ENCODE data around the gene PAH.

PAH gene

DNA sequence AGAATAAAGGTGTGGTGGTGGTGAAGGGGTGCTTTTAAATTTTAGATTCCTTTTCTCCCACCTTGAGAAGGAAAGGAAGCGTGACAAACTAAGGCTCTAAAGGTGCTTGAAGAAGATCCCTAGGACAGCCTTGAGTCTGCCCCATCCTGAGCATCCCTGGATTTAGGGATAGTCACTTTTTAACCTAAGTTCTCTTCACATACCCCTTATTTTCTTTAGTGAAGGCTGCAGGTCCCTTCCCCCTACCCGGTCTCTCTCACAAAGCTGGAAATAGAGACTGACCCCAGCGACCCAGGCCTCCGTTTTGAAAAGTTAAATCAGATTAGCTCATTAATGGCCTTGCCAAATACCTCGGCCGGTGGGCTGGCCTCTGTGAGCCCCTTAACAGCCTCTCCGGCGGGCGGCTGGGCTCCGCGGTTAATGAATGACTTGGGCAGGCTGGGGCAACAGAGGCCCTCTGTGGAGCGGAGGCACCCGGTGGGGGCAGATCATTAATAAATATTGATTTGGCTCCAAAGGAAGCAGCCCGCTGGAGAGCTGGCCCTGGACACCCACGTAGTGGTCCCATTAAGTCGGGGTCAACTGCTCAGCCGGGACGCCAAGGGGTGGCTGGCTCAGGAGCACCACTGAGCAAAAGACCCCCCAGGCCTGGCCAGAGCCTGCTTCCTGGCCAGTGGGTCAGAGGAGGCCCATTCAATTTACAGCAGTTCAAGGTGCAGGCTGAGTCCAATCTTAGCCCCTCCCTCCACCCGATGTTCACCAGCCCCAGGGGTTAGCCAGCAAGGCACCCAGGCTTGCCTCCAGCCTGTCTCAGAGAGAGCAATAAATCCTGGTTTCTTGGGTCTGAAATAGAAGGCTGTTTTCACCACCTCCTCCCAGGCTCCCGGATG is 31.8 kb downstream of the PAH start:
- DNase-seq (ENCODE audit: low read depth) = no peak
- no peak overlapping the region for H3K9ac ChIP-seq (ENCODE audit: low read length)
- H3K36me3 ChIP-seq (ENCODE audit: control insufficient read depth, insufficient read depth, low read length, severe bottlenecking) = no peaks in the 10 kb centered on the region
- H3K9me3 ChIP-seq (ENCODE audit: control insufficient read depth, low read length) = no peaks in the 10 kb centered on the region
- H3K27me3 ChIP-seq (replicated peaks; ENCODE audit: control insufficient read depth, insufficient read depth, low read length) = peaks cover 55% of the 10 kb centered on the region
- no peak overlapping the region for H3K4me3 ChIP-seq (ENCODE audit: low read length)
- H3K4me1 ChIP-seq (ENCODE audit: control insufficient read depth, insufficient read depth, low read length) = no peaks in the 10 kb centered on the region

DNA sequence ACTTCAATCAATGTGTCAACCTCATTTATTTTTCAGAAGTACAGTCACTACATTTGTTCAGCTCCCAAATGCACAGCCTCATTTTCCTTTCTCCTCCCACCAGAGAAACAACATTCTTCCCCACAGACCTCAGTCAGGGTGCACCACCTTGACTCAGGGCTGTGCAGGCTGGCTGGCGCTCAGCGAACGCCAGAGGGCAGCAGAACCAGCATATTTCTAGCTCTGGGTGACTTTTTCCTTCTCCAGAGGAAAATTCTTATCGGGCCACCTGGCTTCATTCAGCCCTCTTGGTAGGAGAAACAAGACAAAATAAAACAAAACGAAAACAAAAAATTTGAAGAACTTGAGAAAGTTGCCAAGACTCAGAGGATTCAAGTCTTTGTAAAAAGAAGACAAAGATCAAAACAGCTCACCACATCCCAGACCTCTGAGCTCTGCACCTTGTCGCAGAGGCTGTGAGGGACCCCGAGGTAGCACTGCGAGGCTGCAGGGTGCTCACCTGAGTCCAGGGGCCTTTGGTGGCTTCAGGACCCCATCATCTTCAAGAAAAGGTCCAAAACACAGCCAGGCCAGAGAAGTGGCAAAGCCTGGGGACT is 33.7 kb downstream of the PAH start:
- H3K27me3 ChIP-seq (replicated peaks; ENCODE audit: control insufficient read depth, insufficient read depth, low read length) = peaks cover 49% of the 10 kb centered on the region
- H3K9ac ChIP-seq (ENCODE audit: low read length) = no peak overlapping the region
- peak; percentile 79 for DNase-seq (ENCODE audit: low read depth)

DNA sequence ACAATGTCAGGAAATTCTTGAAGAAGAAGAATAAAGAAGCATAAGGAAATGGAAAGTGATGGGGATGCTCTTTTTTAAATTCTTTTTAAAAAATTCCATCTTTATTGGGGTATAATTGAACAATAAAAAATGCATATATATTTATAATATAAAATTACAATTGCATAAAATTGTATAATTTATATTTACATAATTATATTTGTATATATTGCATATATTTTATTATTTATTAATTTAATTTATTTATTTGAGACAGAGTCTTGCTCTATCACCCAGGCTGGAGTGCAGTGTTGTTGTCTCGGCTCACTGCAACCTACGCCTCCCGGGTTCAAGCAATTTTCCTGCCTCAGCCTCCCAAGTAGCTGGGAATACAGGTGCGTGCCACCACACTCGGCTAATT is 36.3 kb downstream of the PAH start:
- Histone ChIP-seq H3K4me1 (ENCODE audit: control insufficient read depth, insufficient read depth, low read length) (no peaks in the 10 kb centered on the region), H3K9me3 (ENCODE audit: control insufficient read depth, low read length) (no peaks in the 10 kb centered on the region), H3K36me3 (ENCODE audit: control insufficient read depth, insufficient read depth, low read length, severe bottlenecking) (no peaks in the 10 kb centered on the region), H3K4me3 (ENCODE audit: low read length) (no peak overlapping the region), H3K27me3 (replicated peaks; ENCODE audit: control insufficient read depth, insufficient read depth, low read length) (peaks cover 36% of the 10 kb centered on the region), H3K9ac (ENCODE audit: low read length) (no peak overlapping the region)
- no peak for DNase-seq (ENCODE audit: low read depth)

More for the DNA sequence above, 33.7 kb downstream of the PAH start:
- H3K36me3 ChIP-seq (ENCODE audit: control insufficient read depth, insufficient read depth, low read length, severe bottlenecking) = no peaks in the 10 kb centered on the region
- no peaks in the 10 kb centered on the region for H3K9me3 ChIP-seq (ENCODE audit: control insufficient read depth, low read length)
- no peak overlapping the region for H3K4me3 ChIP-seq (ENCODE audit: low read length)
- H3K4me1 ChIP-seq (ENCODE audit: control insufficient read depth, insufficient read depth, low read length) = no peaks in the 10 kb centered on the region

DNA sequence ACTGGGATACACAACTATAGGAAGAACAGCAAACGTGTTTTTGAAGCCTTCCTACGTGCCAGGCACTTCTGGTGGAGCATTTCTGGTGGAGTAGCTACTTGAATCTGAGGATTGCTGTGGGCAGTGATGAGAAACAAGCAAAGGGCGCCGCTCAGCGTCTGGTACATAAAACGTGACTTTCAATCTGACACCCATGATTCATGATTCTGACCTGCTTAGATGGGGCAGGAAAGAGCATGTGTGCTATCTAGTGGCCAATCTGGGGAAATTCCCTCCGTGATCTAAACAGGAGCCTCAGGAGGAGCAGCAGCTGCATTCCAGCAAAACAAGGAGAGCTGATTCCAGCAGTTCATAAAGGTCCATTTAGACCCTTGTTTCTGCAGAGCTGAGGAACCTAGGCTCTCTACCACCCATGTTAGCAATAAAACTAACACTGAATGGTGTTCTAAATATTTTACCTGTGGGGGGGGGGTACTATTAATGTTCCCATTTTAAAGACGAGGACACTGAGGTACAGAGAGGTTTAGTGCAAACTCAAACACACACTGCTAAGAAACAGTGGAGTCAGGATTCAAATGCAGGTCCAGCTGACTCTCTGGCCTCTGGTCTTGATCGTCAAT is 37.8 kb downstream of the PAH start:
- peak overlapping the region; percentile 30 for H3K4me3 ChIP-seq (ENCODE audit: low read length)
- peak overlapping the region; percentile 12 for H3K9ac ChIP-seq (ENCODE audit: low read length)
- peak; percentile 76 for DNase-seq (ENCODE audit: low read depth)
- no peaks in the 10 kb centered on the region for H3K9me3 ChIP-seq (ENCODE audit: control insufficient read depth, low read length)
- no peaks in the 10 kb centered on the region for H3K36me3 ChIP-seq (ENCODE audit: control insufficient read depth, insufficient read depth, low read length, severe bottlenecking)
- H3K4me1 ChIP-seq (ENCODE audit: control insufficient read depth, insufficient read depth, low read length) = peaks cover 3% of the 10 kb centered on the region
- H3K27me3 ChIP-seq (replicated peaks; ENCODE audit: control insufficient read depth, insufficient read depth, low read length) = peaks cover 21% of the 10 kb centered on the region

DNA sequence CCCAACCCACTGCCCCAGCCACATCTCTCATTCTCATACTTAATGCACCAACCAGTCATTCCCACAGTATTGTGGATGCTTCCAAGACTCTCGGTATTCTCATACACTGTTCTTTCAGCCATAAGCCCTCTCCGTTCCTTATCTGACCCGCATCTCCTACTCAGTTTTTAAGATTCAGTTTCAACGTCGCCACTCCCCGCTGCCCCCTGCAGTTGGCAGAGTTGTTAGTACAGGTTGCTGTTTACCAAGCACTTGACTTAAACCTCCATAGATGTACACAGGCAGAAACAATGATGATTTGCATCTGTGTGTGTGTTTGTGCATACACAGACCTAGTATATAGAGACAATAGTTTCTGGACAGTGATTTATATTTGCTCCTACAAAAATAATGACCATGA is 40.2 kb downstream of the PAH start:
- no peaks in the 10 kb centered on the region for H3K9me3 ChIP-seq (ENCODE audit: control insufficient read depth, low read length)
- DNase-seq (ENCODE audit: low read depth) = no peak
- no peak overlapping the region for H3K4me3 ChIP-seq (ENCODE audit: low read length)
- H3K9ac ChIP-seq (ENCODE audit: low read length) = no peak overlapping the region
- H3K4me1 ChIP-seq (ENCODE audit: control insufficient read depth, insufficient read depth, low read length) = peaks cover 3% of the 10 kb centered on the region
- H3K36me3 ChIP-seq (ENCODE audit: control insufficient read depth, insufficient read depth, low read length, severe bottlenecking) = no peaks in the 10 kb centered on the region
- H3K27me3 ChIP-seq (replicated peaks; ENCODE audit: control insufficient read depth, insufficient read depth, low read length) = peaks cover 7% of the 10 kb centered on the region

DNA sequence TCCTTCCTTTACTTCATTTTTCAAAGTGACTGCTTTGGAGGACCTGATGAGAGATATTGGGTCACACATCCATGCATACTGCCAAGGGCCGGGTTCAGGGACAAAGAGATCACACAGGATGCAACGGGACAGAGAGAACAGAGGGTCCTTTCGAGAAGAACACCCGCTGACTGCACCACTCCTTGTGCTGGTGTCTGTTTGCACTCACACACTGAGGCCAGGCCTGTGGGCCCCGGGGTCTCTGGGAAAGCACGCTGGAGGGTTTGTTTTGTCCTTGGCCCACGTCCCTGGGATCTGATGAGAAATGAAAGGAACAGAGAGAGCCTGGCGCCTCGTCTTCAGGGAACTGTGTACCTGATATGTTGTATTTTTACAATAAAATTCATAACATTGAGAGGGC is 42.2 kb downstream of the PAH start:
- Histone ChIP-seq H3K9me3 (ENCODE audit: control insufficient read depth, low read length) (no peaks in the 10 kb centered on the region), H3K27me3 (replicated peaks; ENCODE audit: control insufficient read depth, insufficient read depth, low read length) (no peaks in the 10 kb centered on the region), H3K4me1 (ENCODE audit: control insufficient read depth, insufficient read depth, low read length) (peaks cover 3% of the 10 kb centered on the region), H3K36me3 (ENCODE audit: control insufficient read depth, insufficient read depth, low read length, severe bottlenecking) (no peaks in the 10 kb centered on the region), H3K4me3 (ENCODE audit: low read length) (no peak overlapping the region), H3K9ac (ENCODE audit: low read length) (no peak overlapping the region)
- no peak for DNase-seq (ENCODE audit: low read depth)

DNA sequence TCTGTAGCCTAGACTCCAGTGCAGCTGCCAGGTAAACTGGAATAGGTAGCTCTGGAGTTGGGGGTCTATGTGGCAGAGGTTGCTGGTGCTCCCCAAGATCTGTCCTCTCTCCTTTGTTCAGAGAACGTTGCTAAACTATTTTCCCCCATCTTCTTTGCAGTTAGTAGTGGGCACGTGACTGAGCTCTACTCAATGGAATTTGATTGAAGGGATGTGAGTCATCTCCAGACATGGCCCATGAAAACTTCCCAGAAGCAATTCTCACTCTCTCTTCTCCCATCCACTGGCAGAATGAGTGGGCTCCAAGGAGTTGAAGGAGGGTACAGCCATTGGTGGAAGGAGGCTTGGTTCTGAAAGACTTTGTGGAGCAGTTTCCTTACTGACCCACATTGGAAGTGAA is 44.0 kb downstream of the PAH start:
- no peaks in the 10 kb centered on the region for H3K36me3 ChIP-seq (ENCODE audit: control insufficient read depth, insufficient read depth, low read length, severe bottlenecking)
- no peaks in the 10 kb centered on the region for H3K9me3 ChIP-seq (ENCODE audit: control insufficient read depth, low read length)
- H3K4me3 ChIP-seq (ENCODE audit: low read length) = no peak overlapping the region
- H3K9ac ChIP-seq (ENCODE audit: low read length) = no peak overlapping the region
- H3K4me1 ChIP-seq (ENCODE audit: control insufficient read depth, insufficient read depth, low read length) = peaks cover 3% of the 10 kb centered on the region
- H3K27me3 ChIP-seq (replicated peaks; ENCODE audit: control insufficient read depth, insufficient read depth, low read length) = no peaks in the 10 kb centered on the region
- no peak for DNase-seq (ENCODE audit: low read depth)

DNA sequence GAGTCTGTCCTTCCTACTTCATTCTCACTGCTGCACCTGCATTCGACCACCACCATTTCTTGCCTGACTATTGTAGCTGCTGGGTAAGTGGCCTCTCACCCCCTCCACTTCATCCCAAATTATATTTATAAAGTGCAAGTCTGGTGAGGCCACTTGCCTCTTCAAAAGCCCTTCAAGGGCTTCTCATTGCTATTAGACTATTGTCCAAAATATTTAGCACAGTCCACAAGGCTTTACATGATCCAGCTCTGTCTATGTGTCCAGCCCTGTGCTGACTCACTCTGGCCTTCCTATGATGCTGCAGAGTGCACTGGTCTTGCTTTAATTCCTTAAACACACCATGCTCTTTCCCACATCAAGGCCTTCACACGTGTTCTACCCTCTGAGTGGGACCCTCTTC is 46.0 kb downstream of the PAH start:
- Histone ChIP-seq H3K4me3 (ENCODE audit: low read length) (no peak overlapping the region), H3K4me1 (ENCODE audit: control insufficient read depth, insufficient read depth, low read length) (peaks cover 3% of the 10 kb centered on the region), H3K9ac (ENCODE audit: low read length) (no peak overlapping the region), H3K36me3 (ENCODE audit: control insufficient read depth, insufficient read depth, low read length, severe bottlenecking) (no peaks in the 10 kb centered on the region), H3K9me3 (ENCODE audit: control insufficient read depth, low read length) (no peaks in the 10 kb centered on the region), H3K27me3 (replicated peaks; ENCODE audit: control insufficient read depth, insufficient read depth, low read length) (no peaks in the 10 kb centered on the region)
- DNase-seq (ENCODE audit: low read depth) = no peak

DNA sequence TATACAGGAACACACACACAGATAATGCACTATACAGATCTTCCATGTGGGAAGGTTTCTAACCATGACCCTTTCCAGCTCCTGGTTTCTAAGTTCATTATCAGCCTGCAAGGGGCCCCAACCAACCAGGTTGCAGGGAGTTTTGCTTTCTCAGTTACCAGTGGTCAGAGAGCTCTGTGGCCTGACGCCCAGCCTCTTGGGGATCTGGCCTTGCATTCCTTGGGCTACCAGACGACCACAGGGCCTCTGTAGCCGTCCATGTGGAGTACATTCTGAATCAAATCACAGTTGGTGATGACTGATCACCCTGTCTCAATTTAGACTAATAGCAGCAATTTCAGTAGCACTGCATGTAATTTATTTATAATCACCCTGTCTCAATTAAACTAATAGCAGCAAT is 47.5 kb downstream of the PAH start:
- DNase-seq (ENCODE audit: low read depth) = no peak
- Histone ChIP-seq H3K4me3 (ENCODE audit: low read length) (no peak overlapping the region), H3K4me1 (ENCODE audit: control insufficient read depth, insufficient read depth, low read length) (no peaks in the 10 kb centered on the region), H3K9me3 (ENCODE audit: control insufficient read depth, low read length) (no peaks in the 10 kb centered on the region), H3K36me3 (ENCODE audit: control insufficient read depth, insufficient read depth, low read length, severe bottlenecking) (no peaks in the 10 kb centered on the region), H3K9ac (ENCODE audit: low read length) (no peak overlapping the region), H3K27me3 (replicated peaks; ENCODE audit: control insufficient read depth, insufficient read depth, low read length) (no peaks in the 10 kb centered on the region)

DNA sequence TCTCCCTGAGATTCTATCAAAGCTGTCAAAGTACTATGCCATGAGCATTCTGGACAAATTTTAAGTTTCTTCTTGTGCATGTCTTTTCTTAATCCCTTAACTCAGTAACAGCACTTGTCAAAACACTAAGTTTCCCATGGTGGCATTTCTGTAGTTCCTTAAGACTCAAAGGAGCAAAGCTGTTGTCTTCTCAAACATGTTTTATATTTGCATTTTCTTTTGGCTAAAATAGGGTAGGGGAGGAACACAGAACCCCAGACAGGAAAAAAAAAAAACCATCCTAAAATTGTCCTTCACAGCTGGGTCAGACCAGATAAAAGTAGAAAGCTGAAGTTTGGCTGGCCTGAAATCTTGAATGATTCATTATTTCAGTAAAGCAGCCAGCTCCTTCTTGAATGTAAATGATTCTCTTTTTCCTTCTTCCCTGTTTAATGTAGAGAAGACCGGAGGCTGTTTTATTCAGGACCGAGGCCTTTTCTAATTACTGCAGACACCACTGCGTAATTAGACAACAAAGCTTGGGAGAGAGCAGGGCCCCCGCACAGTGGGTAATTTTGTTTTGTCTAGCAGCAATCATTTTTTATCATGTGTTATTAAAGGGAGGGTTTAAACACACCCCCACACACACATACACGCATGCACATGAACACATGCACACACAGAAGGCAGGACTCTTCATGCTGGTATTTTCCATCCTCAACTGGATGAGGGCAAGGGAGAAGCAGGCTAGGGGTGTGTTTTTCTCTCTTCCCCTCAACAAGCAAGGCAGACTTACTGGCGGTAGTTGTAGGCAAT is 51.0 kb downstream of the PAH start:
- H3K9me3 ChIP-seq (ENCODE audit: control insufficient read depth, low read length) = no peaks in the 10 kb centered on the region

DNA sequence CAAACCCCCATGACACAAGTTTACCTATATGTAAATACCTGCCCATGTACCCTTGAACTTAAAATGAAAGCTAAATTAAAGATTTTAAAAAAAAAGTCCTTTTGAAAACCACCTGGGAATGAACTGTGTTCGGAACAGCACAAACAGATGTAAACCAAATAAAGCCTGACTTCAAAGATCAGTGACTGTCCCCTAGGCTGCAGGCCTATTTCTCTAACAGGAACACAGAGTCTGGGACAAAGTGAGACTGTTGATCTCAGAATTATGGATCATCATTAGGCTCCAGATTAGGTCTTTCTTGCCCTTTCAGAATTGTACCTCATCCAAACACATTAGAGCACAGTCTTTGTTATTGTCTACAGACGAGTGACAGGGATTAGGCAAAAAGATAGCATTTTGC is 54.6 kb downstream of the PAH start:
- Histone ChIP-seq H3K27me3 (replicated peaks; ENCODE audit: control insufficient read depth, insufficient read depth, low read length) (no peaks in the 10 kb centered on the region), H3K9me3 (ENCODE audit: control insufficient read depth, low read length) (no peaks in the 10 kb centered on the region), H3K4me1 (ENCODE audit: control insufficient read depth, insufficient read depth, low read length) (no peaks in the 10 kb centered on the region), H3K9ac (ENCODE audit: low read length) (no peak overlapping the region), H3K4me3 (ENCODE audit: low read length) (no peak overlapping the region), H3K36me3 (ENCODE audit: control insufficient read depth, insufficient read depth, low read length, severe bottlenecking) (no peaks in the 10 kb centered on the region)
- no peak for DNase-seq (ENCODE audit: low read depth)

More for the DNA sequence above, 51.0 kb downstream of the PAH start:
- no peaks in the 10 kb centered on the region for H3K36me3 ChIP-seq (ENCODE audit: control insufficient read depth, insufficient read depth, low read length, severe bottlenecking)
- H3K9ac ChIP-seq (ENCODE audit: low read length) = no peak overlapping the region
- no peaks in the 10 kb centered on the region for H3K27me3 ChIP-seq (replicated peaks; ENCODE audit: control insufficient read depth, insufficient read depth, low read length)
- no peaks in the 10 kb centered on the region for H3K4me1 ChIP-seq (ENCODE audit: control insufficient read depth, insufficient read depth, low read length)
- DNase-seq (ENCODE audit: low read depth) = no peak
- no peak overlapping the region for H3K4me3 ChIP-seq (ENCODE audit: low read length)
